ENCODE data around the gene DLG5. TPM values are rescaled to one million over a fixed set of nuclear protein-coding genes. Genes with fewer than 3 reads are reported as not detected.

The DLG5 gene
- total RNA-seq, 2 experiments from 2014 or later = 2.8 to 2.9 TPM

- Mint-ChIP-seq H3K9me3 (no peaks in the 10 kb centered on the region), H3K4me1 (peaks cover 4% of the 10 kb centered on the region), H3K36me3 (ENCODE audit: low read depth) (no peaks in the 10 kb centered on the region), H3K27ac (no peak overlapping the region), H3K27me3 (peaks cover 18% of the 10 kb centered on the region), H3K4me3 (no peak overlapping the region)
- no peak for DNase-seq
- POLR2A ChIA-PET = no interaction called here
- CTCF ChIA-PET = no interaction called here
Measured at GRCh38 chr10:77920495-77920894, 6.1 kb downstream of the DLG5 start.

DNA sequence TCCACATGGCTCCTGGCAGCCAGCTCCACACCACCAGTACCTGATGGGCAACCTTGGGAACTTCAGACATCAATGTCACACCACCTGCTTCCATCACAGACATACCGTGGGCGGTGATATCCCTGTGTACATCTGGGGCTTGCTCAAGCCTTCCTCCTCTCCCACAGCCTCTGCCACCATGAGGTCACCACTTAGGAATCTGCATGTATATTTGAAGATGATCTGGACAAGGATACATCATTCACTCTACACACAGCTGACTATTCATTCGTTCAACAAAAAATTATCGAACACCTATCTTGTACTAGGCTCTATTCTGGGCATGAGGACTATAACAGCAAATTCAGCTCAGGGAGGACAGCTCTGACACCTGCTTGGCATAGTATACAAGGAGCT lies 6.8 kb downstream of the DLG5 start:
- no peak for DNase-seq
- H3K9me3 Mint-ChIP-seq = no peaks in the 10 kb centered on the region
- ChIA-PET CTCF (no interaction called here), POLR2A (no interaction called here)
- no peaks in the 10 kb centered on the region for H3K36me3 Mint-ChIP-seq (ENCODE audit: low read depth)
- no peak overlapping the region for H3K27ac Mint-ChIP-seq
- no peaks in the 10 kb centered on the region for H3K4me1 Mint-ChIP-seq
- H3K27me3 Mint-ChIP-seq = peaks cover 12% of the 10 kb centered on the region
- no peak overlapping the region for H3K4me3 Mint-ChIP-seq

DNA sequence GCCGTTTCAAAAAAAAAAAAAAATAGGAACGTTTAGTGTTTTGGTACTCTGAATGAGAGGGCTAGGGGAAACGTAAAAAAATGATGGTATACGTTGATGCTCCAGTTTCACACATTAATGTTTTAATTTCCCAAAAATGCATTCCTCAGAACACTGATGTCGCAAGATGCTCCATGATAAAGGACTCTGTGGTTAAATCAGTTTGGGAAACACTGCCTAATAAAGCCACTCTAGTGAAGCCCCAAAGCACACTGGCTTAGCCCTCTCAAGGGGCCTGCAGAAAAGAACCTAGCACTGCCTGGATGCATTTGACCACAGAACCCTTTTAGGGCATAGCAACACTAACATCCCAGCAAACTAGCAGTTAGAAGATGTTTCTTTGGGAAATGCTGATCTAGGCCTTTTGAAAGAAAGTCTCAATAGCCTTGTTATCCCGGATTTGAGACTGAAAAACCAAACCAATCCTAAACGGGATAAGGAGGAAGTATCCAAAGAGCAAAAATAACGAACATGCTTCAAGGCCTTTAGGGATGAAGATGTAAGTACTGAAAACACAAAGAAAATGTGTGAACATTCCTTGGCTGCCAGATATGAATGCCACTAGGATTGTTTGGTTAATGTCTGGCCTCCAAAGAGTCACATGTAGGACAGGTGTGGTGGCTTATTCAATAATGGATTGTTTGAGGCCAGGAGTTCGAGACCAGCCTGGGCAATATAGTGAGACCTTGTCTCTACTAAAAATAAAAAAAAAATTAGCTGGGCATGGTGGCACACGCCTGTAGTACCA lies 11.0 kb downstream of the DLG5 start:
- POLR2A ChIA-PET = no interaction called here
- no peaks in the 10 kb centered on the region for H3K9me3 Mint-ChIP-seq
- no peaks in the 10 kb centered on the region for H3K36me3 Mint-ChIP-seq (ENCODE audit: low read depth)
- no peak for DNase-seq
- H3K4me3 Mint-ChIP-seq = no peak overlapping the region
- CTCF ChIA-PET = interaction anchor here (0.7 kb wide), 2 partner anchors 15 to 275 kb away, joined by 3 read pairs; no protein-coding TSS in a partner anchor
- H3K27ac Mint-ChIP-seq = no peak overlapping the region
- no peaks in the 10 kb centered on the region for H3K4me1 Mint-ChIP-seq
- H3K27me3 Mint-ChIP-seq = peaks cover 5% of the 10 kb centered on the region

- Mint-ChIP-seq H3K4me3 (no peak overlapping the region), H3K4me1 (no peaks in the 10 kb centered on the region), H3K27me3 (peaks cover 7% of the 10 kb centered on the region), H3K9me3 (no peaks in the 10 kb centered on the region), H3K36me3 (ENCODE audit: low read depth) (no peaks in the 10 kb centered on the region), H3K27ac (no peak overlapping the region)
- no peak for DNase-seq
- ChIA-PET POLR2A (no interaction called here), CTCF (interaction anchor here (1.9 kb wide), 1 partner anchor 40 kb away, joined by 5 read pairs; no protein-coding TSS in a partner anchor)
Measured at GRCh38 chr10:77913090-77913489, 13.5 kb downstream of the DLG5 start.

DNA sequence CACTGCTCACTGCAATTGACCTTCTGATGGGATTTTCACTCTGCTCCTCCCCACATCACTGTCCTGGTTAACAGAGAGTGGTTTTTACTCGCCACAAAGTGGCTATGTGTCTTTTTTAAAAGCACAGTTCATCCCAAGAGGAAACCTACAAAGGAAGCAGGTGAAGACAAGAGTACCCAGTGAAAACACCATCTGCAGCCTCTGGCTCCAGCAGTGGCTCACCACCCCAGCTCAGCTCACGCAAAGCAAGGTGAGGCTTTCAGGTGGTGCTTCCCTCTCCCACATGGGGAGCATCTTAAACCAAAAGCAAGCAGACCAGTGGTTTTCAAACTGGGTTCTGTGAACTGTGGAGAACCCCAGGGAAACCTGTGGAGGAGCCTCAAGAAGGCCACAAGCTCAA lies 14.0 kb downstream of the DLG5 start:
- ChIA-PET POLR2A (no interaction called here), CTCF (interaction anchor here (0.7 to 1.9 kb wide), 2 partner anchors 39 to 222 kb away, joined by 4 to 5 read pairs; no protein-coding TSS in a partner anchor)
- Mint-ChIP-seq H3K9me3 (no peaks in the 10 kb centered on the region), H3K36me3 (ENCODE audit: low read depth) (no peaks in the 10 kb centered on the region), H3K27ac (no peak overlapping the region), H3K4me1 (no peaks in the 10 kb centered on the region), H3K27me3 (peaks cover 7% of the 10 kb centered on the region), H3K4me3 (no peak overlapping the region)
- DNase-seq = no peak

DNA sequence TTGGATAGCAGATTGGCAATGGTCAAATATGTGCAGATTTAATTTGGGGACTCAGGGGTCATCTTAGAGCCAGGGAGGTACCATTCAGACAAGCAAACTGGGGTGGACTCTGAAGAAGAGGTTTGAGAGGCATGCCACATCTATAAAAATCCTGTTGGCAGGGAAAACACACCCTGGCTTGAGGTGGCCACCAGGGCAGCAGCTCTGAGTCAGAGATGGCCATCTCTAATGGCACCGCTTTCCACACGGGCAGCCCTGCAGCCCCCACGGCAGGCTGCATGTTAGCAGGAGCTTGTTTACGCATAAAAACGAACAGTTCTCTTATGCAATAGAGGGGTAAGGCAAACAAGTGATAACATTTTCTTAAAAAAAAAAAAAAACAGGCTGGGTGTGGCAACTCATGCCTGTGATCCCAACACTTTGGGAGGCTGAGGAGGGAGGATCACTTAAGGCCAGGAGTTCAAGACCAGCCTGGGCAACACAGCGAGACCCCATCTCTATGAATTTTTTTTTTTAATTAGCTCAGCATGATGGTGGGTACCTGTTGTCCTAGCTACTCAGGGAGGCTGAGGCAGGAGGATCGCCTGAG lies 14.9 kb downstream of the DLG5 start:
- H3K4me3 Mint-ChIP-seq = no peak overlapping the region
- ChIA-PET POLR2A (interaction anchor here (0.7 kb wide), 1 partner anchor 1016 kb away, joined by 3 read pairs; no protein-coding TSS in a partner anchor), CTCF (interaction anchor here (0.7 to 1.9 kb wide), 2 partner anchors 38 to 221 kb away, joined by 4 to 5 read pairs; no protein-coding TSS in a partner anchor)
- no peaks in the 10 kb centered on the region for H3K4me1 Mint-ChIP-seq
- DNase-seq = no peak
- H3K27me3 Mint-ChIP-seq = peaks cover 7% of the 10 kb centered on the region
- no peaks in the 10 kb centered on the region for H3K36me3 Mint-ChIP-seq (ENCODE audit: low read depth)
- no peaks in the 10 kb centered on the region for H3K9me3 Mint-ChIP-seq
- no peak overlapping the region for H3K27ac Mint-ChIP-seq

- Mint-ChIP-seq H3K36me3 (ENCODE audit: low read depth) (no peaks in the 10 kb centered on the region), H3K27me3 (peaks cover 8% of the 10 kb centered on the region), H3K4me3 (no peak overlapping the region), H3K4me1 (no peaks in the 10 kb centered on the region), H3K27ac (no peak overlapping the region), H3K9me3 (no peaks in the 10 kb centered on the region)
- POLR2A ChIA-PET = no interaction called here
- CTCF ChIA-PET = interaction anchor here (0.7 kb wide), 1 partner anchor 20 kb away, joined by 4 read pairs; no protein-coding TSS in a partner anchor
- no peak for DNase-seq
Measured at GRCh38 chr10:77910524-77911145, 15.9 kb downstream of the DLG5 start.

GRCh38 chr10:77909749-77910375 lies 16.7 kb downstream of the DLG5 start:
- no peak overlapping the region for H3K27ac Mint-ChIP-seq
- no peak overlapping the region for H3K4me3 Mint-ChIP-seq
- CTCF ChIA-PET = no interaction called here

GRCh38 chr10:77909021-77909748 lies 17.4 kb downstream of the DLG5 start:
- Mint-ChIP-seq H3K4me3 (no peak overlapping the region), H3K27ac (no peak overlapping the region), H3K4me1 (no peaks in the 10 kb centered on the region), H3K36me3 (ENCODE audit: low read depth) (no peaks in the 10 kb centered on the region), H3K9me3 (no peaks in the 10 kb centered on the region), H3K27me3 (peaks cover 9% of the 10 kb centered on the region)
- CTCF ChIA-PET = no interaction called here
- POLR2A ChIA-PET = no interaction called here
- no peak for DNase-seq

More at GRCh38 chr10:77909749-77910375, 16.7 kb downstream of the DLG5 start:
- Mint-ChIP-seq H3K36me3 (ENCODE audit: low read depth) (no peaks in the 10 kb centered on the region), H3K9me3 (no peaks in the 10 kb centered on the region), H3K4me1 (no peaks in the 10 kb centered on the region), H3K27me3 (peaks cover 9% of the 10 kb centered on the region)
- POLR2A ChIA-PET = no interaction called here
- DNase-seq = no peak

- DNase-seq = no peak
- CTCF ChIA-PET = no interaction called here
- H3K4me1 Mint-ChIP-seq = no peaks in the 10 kb centered on the region
- no peaks in the 10 kb centered on the region for H3K36me3 Mint-ChIP-seq (ENCODE audit: low read depth)
- H3K27ac Mint-ChIP-seq = no peak overlapping the region
- POLR2A ChIA-PET = no interaction called here
- H3K9me3 Mint-ChIP-seq = no peaks in the 10 kb centered on the region
- H3K4me3 Mint-ChIP-seq = no peak overlapping the region
- peaks cover 8% of the 10 kb centered on the region for H3K27me3 Mint-ChIP-seq
Measured at GRCh38 chr10:77907900-77908717, 18.4 kb downstream of the DLG5 start.

GRCh38 chr10:77907462-77907861 lies 19.1 kb downstream of the DLG5 start:
- peaks cover 7% of the 10 kb centered on the region for H3K27me3 Mint-ChIP-seq
- ChIA-PET CTCF (no interaction called here), POLR2A (no interaction called here)
- H3K4me3 Mint-ChIP-seq = no peak overlapping the region
- H3K36me3 Mint-ChIP-seq (ENCODE audit: low read depth) = no peaks in the 10 kb centered on the region
- peak overlapping the region; percentile 11 for H3K27ac Mint-ChIP-seq
- DNase-seq = no peak
- H3K9me3 Mint-ChIP-seq = no peaks in the 10 kb centered on the region
- no peaks in the 10 kb centered on the region for H3K4me1 Mint-ChIP-seq

DNA sequence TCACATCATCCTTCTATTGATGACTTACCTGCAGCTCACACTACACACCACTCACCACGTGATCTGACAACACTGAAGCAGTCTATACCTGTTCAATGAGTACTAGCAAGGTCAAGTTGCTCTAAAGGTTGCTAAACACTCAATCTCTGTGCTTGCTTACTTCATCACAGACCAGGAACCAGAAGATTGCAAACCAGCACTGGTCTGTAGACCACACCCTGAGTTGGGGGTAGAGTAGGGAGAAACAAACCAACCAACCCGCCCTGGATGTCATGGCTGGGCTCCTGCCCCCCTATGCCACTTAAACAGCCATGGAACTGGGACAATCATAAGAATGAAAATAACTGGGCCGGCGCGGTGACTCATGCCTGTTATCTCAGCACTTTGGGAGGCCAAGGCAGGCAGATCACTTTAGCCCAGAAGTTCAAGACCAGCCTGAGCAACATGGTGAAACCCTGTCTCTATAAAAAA lies 19.6 kb downstream of the DLG5 start:
- ChIA-PET POLR2A (no interaction called here), CTCF (interaction anchor here (0.5 to 0.7 kb wide), 2 partner anchors 13 to 54 kb away, joined by 3 read pairs; no protein-coding TSS in a partner anchor)
- Mint-ChIP-seq H3K4me1 (no peaks in the 10 kb centered on the region), H3K9me3 (no peaks in the 10 kb centered on the region), H3K36me3 (ENCODE audit: low read depth) (no peaks in the 10 kb centered on the region), H3K27me3 (peaks cover 7% of the 10 kb centered on the region), H3K4me3 (no peak overlapping the region), H3K27ac (no peak overlapping the region)
- DNase-seq = no peak

Data from activated CD4-positive, alpha-beta T cell treated with anti-CD3 and anti-CD28 coated beads, Interleukin-2, amount 10 ng/mL, durations not matched to agents 7 days and 5 days (primary cell).